Left lung (tissue), 10 donors: ENCODE measurements around the gene DACT2. TPM values are rescaled to one million over a fixed set of nuclear protein-coding genes. Genes with fewer than 3 reads are reported as not detected.

ENCODE experiments used
- ATAC-seq: fragments of 200-7000 bp; cut with Tn5 transposase; one replicate; pipeline ENCODE4 v1.9.1; 2020; ENCODE audit warnings: moderate library complexity
- DNase-seq, 4 donors: peaks; one replicate each; pipeline ENCODE4 v3.0.0-alpha.2; 2013 to 2020
- H3K27ac ChIP-seq, 2 donors: fragments of 200-600 bp; sonication (generic) in 1 of 2; one replicate each; pipeline versions ENCODE4 v1.5.0 to v1.8.0; 2020 to 2021
- H3K27me3 ChIP-seq, 2 donors: fragments of 200-600 bp; sonication (generic) in 1 of 2; one replicate each; pipeline versions ENCODE4 v1.5.0 to v1.8.0; 2020 to 2021
- H3K36me3 ChIP-seq, 2 donors: fragments of 200-600 bp; sonication (generic) in 1 of 2; one replicate each; pipeline versions ENCODE4 v1.5.0 to v1.8.0; 2020 to 2021
- H3K4me1 ChIP-seq, 2 donors: fragments of 200-600 bp; one replicate each; pipeline ENCODE4 v1.8.0; 2021
- H3K4me3 ChIP-seq, 2 donors: fragments of 200-600 bp; sonication (generic) in 1 of 2; one replicate each; pipeline versions ENCODE4 v1.5.0 to v1.8.0; 2020 to 2021; ENCODE audit warnings: mild to moderate bottlenecking in 1 of 2
- H3K9me3 ChIP-seq, 2 donors: fragments of 200-600 bp; sonication (generic) in 1 of 2; one replicate each; pipeline versions ENCODE4 v1.5.0 to v1.8.0; 2020 to 2021
- intact Hi-C, 2 donors: fragments of 100-400 bp; cut with DNase I; formaldehyde crosslinking; loops; one replicate each; pipeline versions ENCODE4 v1.11.2 to v1.14.2; 2022
- polyA plus RNA-seq, 6 donors: library from polyadenylated mRNA; unstranded; fragments of 120-200 nt; gene quantifications; one replicate each; pipeline ENCODE4 v1.2.1, GENCODE V29; 2013; ENCODE audit not compliant: insufficient read length in 6 of 6
- total RNA-seq, 2 donors: library from RNA; stranded (reverse); fragmentation: NEBNext Ultra II Directional; extraction: Animal tissue kit (Norgen Biotek cat#: 25700); gene quantifications; one replicate each; pipeline ENCODE4 v1.2.1, GENCODE V29; 2021
- TF ChIP-seq, protein P1 (sequence below), 2 donors: fragments of 200-600 bp; sonication (generic) in 1 of 2; IDR thresholded peaks; one replicate each; pipeline versions ENCODE4 v1.5.0 to v1.8.0; 2021; ENCODE audit warnings: antibody characterized with exemption in 2 of 2
- donor health status: DM: no; HTN: yes; CAD: no.
- donor health status: DM: no; HTN: no; CAD: no.

DACT2 gene
- total and polyA plus RNA-seq, 8 donors, result 1.4 to 50.1 (median 38.7) TPM

DNA sequence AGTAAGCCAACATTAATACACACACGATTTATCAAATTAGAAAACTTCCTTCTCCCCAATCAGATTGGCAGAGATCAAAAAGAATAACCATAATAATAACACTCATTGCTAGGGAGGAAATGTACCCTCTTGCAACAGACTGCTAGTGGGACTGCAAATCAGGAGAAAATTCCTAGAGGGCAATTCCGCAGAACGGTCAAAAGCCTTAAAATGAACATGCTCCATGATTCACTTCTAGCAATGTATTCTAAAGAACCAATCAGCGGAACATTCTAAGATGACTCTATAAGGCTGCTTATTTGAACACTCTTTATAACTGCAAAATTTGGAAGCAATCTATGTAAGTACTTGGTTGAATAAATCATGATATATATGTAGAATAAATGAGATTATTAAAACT is 8.5 kb upstream of the DACT2 start:
- no peak overlapping the region for H3K27ac ChIP-seq
- intact Hi-C loops, result no loop called here

GRCh38 chr6:168326294-168327261 is 7.0 kb upstream of the DACT2 start:
- no peak for ATAC-seq
- Histone ChIP-seq H3K4me3 (no peak overlapping the region), H3K4me1 (no peaks in the 10 kb centered on the region), H3K9me3 (peaks cover 0 to 3% of the 10 kb centered on the region in 2 donors), H3K36me3 (no peaks in the 10 kb centered on the region), H3K27ac (no peak overlapping the region), H3K27me3 (peaks cover 0 to 8% of the 10 kb centered on the region in 2 donors)
- intact Hi-C loops, result no loop called here
- TF ChIP-seq, protein P1, sequence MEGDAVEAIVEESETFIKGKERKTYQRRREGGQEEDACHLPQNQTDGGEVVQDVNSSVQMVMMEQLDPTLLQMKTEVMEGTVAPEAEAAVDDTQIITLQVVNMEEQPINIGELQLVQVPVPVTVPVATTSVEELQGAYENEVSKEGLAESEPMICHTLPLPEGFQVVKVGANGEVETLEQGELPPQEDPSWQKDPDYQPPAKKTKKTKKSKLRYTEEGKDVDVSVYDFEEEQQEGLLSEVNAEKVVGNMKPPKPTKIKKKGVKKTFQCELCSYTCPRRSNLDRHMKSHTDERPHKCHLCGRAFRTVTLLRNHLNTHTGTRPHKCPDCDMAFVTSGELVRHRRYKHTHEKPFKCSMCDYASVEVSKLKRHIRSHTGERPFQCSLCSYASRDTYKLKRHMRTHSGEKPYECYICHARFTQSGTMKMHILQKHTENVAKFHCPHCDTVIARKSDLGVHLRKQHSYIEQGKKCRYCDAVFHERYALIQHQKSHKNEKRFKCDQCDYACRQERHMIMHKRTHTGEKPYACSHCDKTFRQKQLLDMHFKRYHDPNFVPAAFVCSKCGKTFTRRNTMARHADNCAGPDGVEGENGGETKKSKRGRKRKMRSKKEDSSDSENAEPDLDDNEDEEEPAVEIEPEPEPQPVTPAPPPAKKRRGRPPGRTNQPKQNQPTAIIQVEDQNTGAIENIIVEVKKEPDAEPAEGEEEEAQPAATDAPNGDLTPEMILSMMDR (IDR thresholded peaks at IDR 0.05), result no peak
- no peak for DNase-seq

More for the DNA sequence above, 8.5 kb upstream of the DACT2 start:
- no peaks in the 10 kb centered on the region for H3K4me1 ChIP-seq
- TF ChIP-seq, protein P1 (IDR thresholded peaks at IDR 0.05), result no peak
- peaks cover 0 to 3% of the 10 kb centered on the region in 2 donors for H3K9me3 ChIP-seq
- ATAC-seq (no peak), DNase-seq (no peak)
- no peak overlapping the region for H3K4me3 ChIP-seq
- no peaks in the 10 kb centered on the region for H3K27me3 ChIP-seq
- H3K36me3 ChIP-seq, result no peaks in the 10 kb centered on the region

GRCh38 chr6:168322966-168323365 is 3.4 kb upstream of the DACT2 start:
- no peak for ATAC-seq
- Histone ChIP-seq H3K9me3 (peaks cover 0 to 4% of the 10 kb centered on the region in 2 donors), H3K27me3 (peaks cover 22 to 41% of the 10 kb centered on the region in 2 donors), H3K4me1 (no peaks in the 10 kb centered on the region), H3K4me3 (no peak overlapping the region), H3K36me3 (no peaks in the 10 kb centered on the region), H3K27ac (no peak overlapping the region)
- TF ChIP-seq, protein P1 (IDR thresholded peaks at IDR 0.05), result no peak
- no peak for DNase-seq
- intact Hi-C loops, result no loop called here

GRCh38 chr6:168320634-168321033 is 1.1 kb upstream of the DACT2 start:
- no peaks in the 10 kb centered on the region for H3K4me1 ChIP-seq
- no peak overlapping the region for H3K27ac ChIP-seq
- H3K36me3 ChIP-seq, result no peaks in the 10 kb centered on the region
- H3K4me3 ChIP-seq, result no peak overlapping the region
- TF ChIP-seq, protein P1 (IDR thresholded peaks at IDR 0.05), result no peak
- ATAC-seq (peak; percentile 23), DNase-seq (no peak)
- intact Hi-C loops, result no loop called here
- H3K9me3 ChIP-seq, result peaks cover 0 to 4% of the 10 kb centered on the region in 2 donors
- H3K27me3 ChIP-seq, result peaks cover 22 to 41% of the 10 kb centered on the region in 2 donors

DNA sequence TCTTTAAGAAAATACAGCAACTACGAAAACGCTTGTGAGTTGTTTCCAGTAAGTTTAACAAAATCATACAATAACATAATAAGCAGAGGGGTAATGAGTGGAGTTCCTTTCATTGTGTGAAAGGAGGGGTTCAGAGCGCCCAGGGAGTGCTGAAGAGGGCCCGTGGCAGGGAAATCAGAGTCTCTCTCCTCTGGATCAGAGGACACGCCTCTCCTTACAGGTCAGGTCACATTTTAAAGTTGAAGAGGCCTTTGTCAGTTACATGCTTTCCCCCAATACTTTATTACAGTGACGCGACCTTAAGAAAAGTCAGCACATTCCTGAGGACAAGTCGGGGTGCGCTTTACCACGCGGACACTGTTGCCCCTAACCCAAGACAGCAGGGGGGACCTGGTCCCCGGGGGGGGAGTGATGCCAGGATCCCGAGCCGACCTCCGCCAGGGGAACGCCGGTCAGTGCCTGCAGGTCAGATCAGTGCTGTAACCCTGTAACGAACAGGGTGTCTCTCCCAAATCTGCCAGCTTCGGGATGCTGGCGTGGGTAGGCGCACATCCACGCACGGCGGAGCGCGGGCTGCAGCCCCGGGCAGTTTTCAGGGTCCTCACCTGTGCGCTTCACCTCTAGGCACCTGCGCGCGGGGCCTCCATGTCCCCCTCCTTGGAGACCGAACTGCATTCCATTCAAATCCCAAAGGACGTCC is 848 bp downstream of the DACT2 start:
- Histone ChIP-seq H3K9me3 (peaks cover 0 to 2% of the 10 kb centered on the region in 2 donors), H3K4me1 (no peaks in the 10 kb centered on the region), H3K27me3 (peaks cover 22 to 59% of the 10 kb centered on the region in 2 donors), H3K4me3 (peak overlapping the region in 1 of 2 donors; percentile 35), H3K27ac (no peak overlapping the region), H3K36me3 (no peaks in the 10 kb centered on the region)
- ATAC-seq (peak; percentile 57), DNase-seq (no peak)
- TF ChIP-seq, protein P1 (IDR thresholded peaks at IDR 0.05), result no peak
- intact Hi-C loops, result no loop called here
